K562 (cell line): ENCODE results near the gene TRMT1. TPM values are rescaled to one million over a fixed set of nuclear protein-coding genes. Genes with fewer than 3 reads are reported as not detected.

ENCODE experiments used
- ATAC-seq: fragments of 200-7000 bp; cut with Tn5 transposase; 3 replicates; pipeline ENCODE4 v1.9.1; 2020; ENCODE audit warnings: moderate library complexity
- BruUV-seq: library from RNA; stranded (reverse); fragments of 400-500 nt; replicated peaks from 2 replicates; lab custom pipeline; 2021; lab: Mats Ljungman, UMichigan
- CTCF ChIA-PET: fragments of 300-600 bp; formaldehyde crosslinking; extraction: SDS; loops from one replicate; lab custom pipeline; 2021; ENCODE audit warnings: low intra/inter-chr PET ratio; lab: Yijun Ruan, JAX
- POLR2A ChIA-PET: fragments of 300-600, 350-650 bp; sonication (Branson Sonifier 250); formaldehyde crosslinking; extraction: SDS; loops from one replicate; lab custom pipeline; 2021; ENCODE audit warnings: antibody characterized with exemption, inconsistent platforms; lab: Yijun Ruan, JAX
- DNase-seq, 4 experiments: peaks; one replicate each; pipeline versions ENCODE4 v3.0.0 to v3.0.0-alpha.2; 2011 to 2018; ENCODE audit warnings: low spot score in 3 of 4, mixed read lengths in 3 of 4; ENCODE audit errors: extremely low read depth in 1 of 4
- FAIRE-seq: peaks from 2 replicates; lab custom pipeline; 2011; peaks lifted over from hg19 to GRCh38; lab: Jason Lieb, UNC
- H2AFZ ChIP-seq: 2 replicates; pipeline ENCODE4 v1.6.0; 2011; ENCODE audit warnings: low read depth, low read length, control low read depth, inconsistent platforms
- H3K27ac ChIP-seq: fragments of 200-600 bp; 3 replicates; pipeline ENCODE4 v1.8.0; 2011; ENCODE audit warnings: low read depth, mild to moderate bottlenecking, control low read depth, inconsistent platforms, low read length, moderate library complexity, mixed read lengths; ENCODE audit errors: extremely low read depth
- H3K27me3 ChIP-seq, 2 experiments: fragments of 300-600 bp in 1 of 2; 2 replicates in 1 of 2; 3 replicates in 1 of 2; pipeline versions ENCODE4 v1.6.0 to v1.8.0; 2011; ENCODE audit warnings: inconsistent platforms in 2 of 2, low read length in 2 of 2, mild to moderate bottlenecking in 1 of 2, mixed read lengths in 1 of 2, moderate library complexity in 1 of 2; ENCODE audit not compliant: control insufficient read depth in 2 of 2, insufficient read depth in 2 of 2
- H3K36me3 ChIP-seq: fragments of 300-600 bp; 3 replicates; pipeline ENCODE4 v1.8.0; 2011; ENCODE audit warnings: mild to moderate bottlenecking, low read length, inconsistent platforms; ENCODE audit not compliant: control insufficient read depth, insufficient read depth
- H3K4me1 ChIP-seq, 2 experiments: fragments of 200-600 bp in 1 of 2; replicated peaks in 1 of 2; 2 replicates in 1 of 2; 3 replicates in 1 of 2; pipeline versions ENCODE4 v1.5.1 to v1.8.0; 2011; ENCODE audit warnings: inconsistent platforms in 2 of 2, low read length in 2 of 2, mild to moderate bottlenecking in 1 of 2, mixed read lengths in 1 of 2, moderate library complexity in 1 of 2; ENCODE audit not compliant: control insufficient read depth in 2 of 2, insufficient read depth in 2 of 2
- H3K4me2 ChIP-seq: 2 replicates; pipeline ENCODE4 v1.6.1; 2011; ENCODE audit warnings: low read length, control low read depth, inconsistent platforms, mixed read lengths; ENCODE audit not compliant: insufficient read depth
- H3K4me3 ChIP-seq: fragments of 200-600 bp; sonication (generic), shearing (Covaris generic); 2 replicates; pipeline ENCODE4 v1.5.1; 2016; ENCODE audit warnings: control low read depth, inconsistent platforms
- H3K79me2 ChIP-seq: fragments of 200-600 bp; 3 replicates; pipeline ENCODE4 v1.8.0; 2011; ENCODE audit warnings: low read length, inconsistent platforms; ENCODE audit not compliant: control insufficient read depth, insufficient read depth
- H3K9ac ChIP-seq, 2 experiments: 2 replicates each; pipeline versions ENCODE4 v1.6.0 to v1.6.1; 2011; ENCODE audit warnings: low read depth in 2 of 2, low read length in 2 of 2, control low read depth in 1 of 2, inconsistent platforms in 1 of 2, mild to moderate bottlenecking in 1 of 2, mixed read lengths in 1 of 2; ENCODE audit not compliant: insufficient read depth in 1 of 2
- H3K9me1 ChIP-seq: one replicate; pipeline ENCODE4 v1.6.0; 2011; ENCODE audit warnings: inconsistent platforms, mild to moderate bottlenecking, low read length, moderate library complexity; ENCODE audit not compliant: control insufficient read depth, insufficient read depth
- H3K9me3 ChIP-seq: replicated peaks from 2 replicates; pipeline ENCODE4 v1.5.1; 2011; ENCODE audit warnings: low read depth, low read length, inconsistent platforms; ENCODE audit not compliant: control insufficient read depth, insufficient read depth
- H4K20me1 ChIP-seq: replicated peaks from 2 replicates; pipeline ENCODE4 v1.6.1; 2011; ENCODE audit warnings: low read length, inconsistent platforms, mixed read lengths; ENCODE audit not compliant: control insufficient read depth, insufficient read depth
- KDM5B ChIP-seq: fragments of 200-600 bp; sonication (generic); IDR thresholded peaks from 2 replicates; pipeline ENCODE4 v1.6.1; 2012; ENCODE audit warnings: low read depth, mild to moderate bottlenecking, moderate library complexity, low read length, control low read depth, inconsistent platforms; ENCODE audit not compliant: insufficient replicate concordance
- RAD21 ChIP-seq, 2 experiments: fragments of 250-450 bp in 1 of 2; fragments of 450-650 bp in 1 of 2; sonication (Bioruptor Pico) in 1 of 2; formaldehyde crosslinking in 1 of 2; IDR thresholded peaks in 1 of 2; conservative IDR thresholded peaks in 1 of 2; 2 replicates each; pipeline versions ENCODE4 v1.4.0 to v1.8.0; 2020 to 2022; ENCODE audit warnings: mild to moderate bottlenecking in 2 of 2, moderate library complexity in 1 of 2
- SMC3 ChIP-seq: conservative IDR thresholded peaks from 2 replicates; pipeline ENCODE4 v1.6.1; 2011; ENCODE audit warnings: low read depth, low read length, improper control_type of control experiment; ENCODE audit not compliant: insufficient read depth
- WGBS: fragments of 100-300 bp; shearing (Covaris generic); methylation state at CpG from one replicate; pipeline ENCODE4 v1.1.6; 2016; ENCODE audit warnings: low coverage, mixed read lengths; ENCODE audit not compliant: insufficient coverage; ENCODE audit errors: missing lambda C conversion rate; 5-methylcytosine and 5-hydroxymethylcytosine counted together
- in situ Hi-C: fragments of 300-500 bp; cut with MboI; formaldehyde crosslinking; loops from 4 replicates; pipeline ENCODE4 v1.15.0; 2018; ENCODE audit warnings: inconsistent platforms, mixed read lengths
- intact Hi-C: fragments of 100-400 bp; cut with micrococcal nuclease; formaldehyde crosslinking; loops from 2 replicates; pipeline ENCODE4 v1.14.2; 2022
- polyA plus RNA-seq, 8 experiments: library from polyadenylated mRNA; depleted of rRNA in 4 of 8; stranded (reverse) in 5 of 8; unstranded in 3 of 8; fragments of >200 nt; fragmentation: Nextera tagmentation in 2 of 8; fragmentation: Illumina TruSeq in 1 of 8; extraction: Ambion mirVana in 2 of 8; extraction: Trizol in 1 of 8; gene quantifications; 2 replicates each; pipeline versions ENCODE4 v1.2.1 to v1.2.3, GENCODE V29; 2011 to 2014; ENCODE audit warnings: inconsistent platforms in 1 of 8, missing spikeins in 1 of 8
- total RNA-seq, 7 experiments: library from RNA; depleted of rRNA in 6 of 7; stranded (reverse); fragments of >200 nt in 6 of 7; fragmentation: Illumina TruSeq in 2 of 7; extraction: Trizol in 2 of 7; gene quantifications; 2 replicates each; pipeline versions ENCODE4 v1.2.1 to v1.2.3, GENCODE V29; 2011 to 2021; ENCODE audit warnings: low replicate concordance in 1 of 7
- TF ChIP-seq, protein P1 (sequence below): sonication (generic); formaldehyde crosslinking; IDR thresholded peaks from 2 replicates; pipeline ENCODE4 v1.8.1; 2023; ENCODE audit warnings: mild to moderate bottlenecking, missing genetic modification reagents
- TF ChIP-seq, protein P2 (sequence below): fragments of 250-450 bp; sonication (Bioruptor Pico); IDR thresholded peaks from 2 replicates; pipeline ENCODE4 v1.4.0; 2020; ENCODE audit warnings: mild to moderate bottlenecking
- TF ChIP-seq, protein P3 (sequence below), 3 experiments: IDR thresholded peaks in 2 of 3; conservative IDR thresholded peaks in 1 of 3; 2 replicates each; pipeline ENCODE4 v1.5.1; 2011 to 2012; ENCODE audit warnings: low read length in 3 of 3, mild to moderate bottlenecking in 3 of 3, control low read depth in 2 of 3, improper control_type of control experiment in 1 of 3, inconsistent platforms in 1 of 3, low read depth in 1 of 3, mixed read lengths in 1 of 3, moderate library complexity in 1 of 3; ENCODE audit not compliant: insufficient read depth in 2 of 3

TRMT1 gene
- total and polyA plus RNA-seq, 9 of the 15 experiments (the other 6 are each of a cell fraction or from before 2014, with no cell fraction given): 5.8 to 158 (median 54.3) TPM

DNA sequence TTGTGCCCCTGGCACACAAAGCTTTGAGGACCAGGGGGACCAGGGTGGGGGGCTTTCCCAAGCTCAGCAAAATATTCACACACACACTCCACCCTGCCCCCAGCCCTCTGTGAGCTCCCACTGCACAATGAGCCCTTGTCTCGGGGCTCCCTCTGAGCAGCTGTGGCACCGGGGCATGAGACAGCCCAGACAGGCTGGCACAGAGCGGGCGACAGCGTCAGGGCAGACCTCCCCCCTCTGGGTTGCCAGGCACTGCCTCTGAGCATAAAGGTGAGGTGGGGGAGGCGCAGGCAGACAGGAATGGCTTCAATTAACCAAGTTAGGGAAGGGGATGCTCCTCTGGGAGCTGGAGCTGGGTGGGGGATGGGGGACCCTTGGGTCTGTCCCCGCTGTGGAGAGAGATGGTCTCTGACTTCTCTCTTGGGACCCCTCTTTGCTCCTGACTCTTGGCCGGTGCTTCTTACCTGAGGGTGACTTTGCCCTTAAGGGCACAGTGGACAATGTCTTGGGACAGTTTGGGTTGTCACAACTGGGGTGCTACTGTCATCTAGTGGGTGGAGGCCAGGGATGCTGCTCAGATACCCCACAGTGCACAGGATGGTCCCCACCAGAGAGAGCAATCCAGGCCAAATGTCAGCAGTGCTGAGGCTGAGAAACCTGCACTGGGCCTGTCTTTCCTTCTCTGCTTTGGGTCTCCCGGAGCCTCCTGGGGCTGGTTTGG lies 44.2 kb downstream of the TRMT1 start:
- H3K27me3 ChIP-seq: no peaks in the 10 kb centered on the region
- H3K9me3 ChIP-seq: no peaks in the 10 kb centered on the region
- H3K4me3 ChIP-seq: no peak overlapping the region
- intact Hi-C loops (no loop called here), in situ Hi-C loops (no loop called here)
- TF ChIP-seq SMC3: 0 out of 2 replicates have a peak, but pooled peaks have one; percentile 16
- peak in 1 of 2 experiments; percentile 46; a peak in 2 of 4 replicates for TF ChIP-seq RAD21 (CRISPR knock-in tag; conservative IDR thresholded peaks at IDR 0.05 in 1 of 2, IDR thresholded peaks at IDR 0.05 in 1 of 2)
- TF ChIP-seq KDM5B: no peak
- TF ChIP-seq, protein P1, sequence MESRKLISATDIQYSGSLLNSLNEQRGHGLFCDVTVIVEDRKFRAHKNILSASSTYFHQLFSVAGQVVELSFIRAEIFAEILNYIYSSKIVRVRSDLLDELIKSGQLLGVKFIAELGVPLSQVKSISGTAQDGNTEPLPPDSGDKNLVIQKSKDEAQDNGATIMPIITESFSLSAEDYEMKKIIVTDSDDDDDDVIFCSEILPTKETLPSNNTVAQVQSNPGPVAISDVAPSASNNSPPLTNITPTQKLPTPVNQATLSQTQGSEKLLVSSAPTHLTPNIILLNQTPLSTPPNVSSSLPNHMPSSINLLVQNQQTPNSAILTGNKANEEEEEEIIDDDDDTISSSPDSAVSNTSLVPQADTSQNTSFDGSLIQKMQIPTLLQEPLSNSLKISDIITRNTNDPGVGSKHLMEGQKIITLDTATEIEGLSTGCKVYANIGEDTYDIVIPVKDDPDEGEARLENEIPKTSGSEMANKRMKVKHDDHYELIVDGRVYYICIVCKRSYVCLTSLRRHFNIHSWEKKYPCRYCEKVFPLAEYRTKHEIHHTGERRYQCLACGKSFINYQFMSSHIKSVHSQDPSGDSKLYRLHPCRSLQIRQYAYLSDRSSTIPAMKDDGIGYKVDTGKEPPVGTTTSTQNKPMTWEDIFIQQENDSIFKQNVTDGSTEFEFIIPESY (CRISPR knock-in tag): no peak
- TF ChIP-seq, protein P2, sequence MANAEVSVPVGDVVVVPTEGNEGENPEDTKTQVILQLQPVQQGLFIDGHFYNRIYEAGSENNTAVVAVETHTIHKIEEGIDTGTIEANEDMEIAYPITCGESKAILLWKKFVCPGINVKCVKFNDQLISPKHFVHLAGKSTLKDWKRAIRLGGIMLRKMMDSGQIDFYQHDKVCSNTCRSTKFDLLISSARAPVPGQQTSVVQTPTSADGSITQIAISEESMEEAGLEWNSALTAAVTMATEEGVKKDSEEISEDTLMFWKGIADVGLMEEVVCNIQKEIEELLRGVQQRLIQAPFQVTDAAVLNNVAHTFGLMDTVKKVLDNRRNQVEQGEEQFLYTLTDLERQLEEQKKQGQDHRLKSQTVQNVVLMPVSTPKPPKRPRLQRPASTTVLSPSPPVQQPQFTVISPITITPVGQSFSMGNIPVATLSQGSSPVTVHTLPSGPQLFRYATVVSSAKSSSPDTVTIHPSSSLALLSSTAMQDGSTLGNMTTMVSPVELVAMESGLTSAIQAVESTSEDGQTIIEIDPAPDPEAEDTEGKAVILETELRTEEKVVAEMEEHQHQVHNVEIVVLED (CRISPR knock-in tag): no peak
- TF ChIP-seq, protein P3, sequence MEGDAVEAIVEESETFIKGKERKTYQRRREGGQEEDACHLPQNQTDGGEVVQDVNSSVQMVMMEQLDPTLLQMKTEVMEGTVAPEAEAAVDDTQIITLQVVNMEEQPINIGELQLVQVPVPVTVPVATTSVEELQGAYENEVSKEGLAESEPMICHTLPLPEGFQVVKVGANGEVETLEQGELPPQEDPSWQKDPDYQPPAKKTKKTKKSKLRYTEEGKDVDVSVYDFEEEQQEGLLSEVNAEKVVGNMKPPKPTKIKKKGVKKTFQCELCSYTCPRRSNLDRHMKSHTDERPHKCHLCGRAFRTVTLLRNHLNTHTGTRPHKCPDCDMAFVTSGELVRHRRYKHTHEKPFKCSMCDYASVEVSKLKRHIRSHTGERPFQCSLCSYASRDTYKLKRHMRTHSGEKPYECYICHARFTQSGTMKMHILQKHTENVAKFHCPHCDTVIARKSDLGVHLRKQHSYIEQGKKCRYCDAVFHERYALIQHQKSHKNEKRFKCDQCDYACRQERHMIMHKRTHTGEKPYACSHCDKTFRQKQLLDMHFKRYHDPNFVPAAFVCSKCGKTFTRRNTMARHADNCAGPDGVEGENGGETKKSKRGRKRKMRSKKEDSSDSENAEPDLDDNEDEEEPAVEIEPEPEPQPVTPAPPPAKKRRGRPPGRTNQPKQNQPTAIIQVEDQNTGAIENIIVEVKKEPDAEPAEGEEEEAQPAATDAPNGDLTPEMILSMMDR (IDR thresholded peaks at IDR 0.05 in 2 of 3, conservative IDR thresholded peaks at IDR 0.05 in 1 of 3; ENCODE audit: insufficient read depth in 2 of 3, low read depth in 1 of 3, low read length in 3 of 3): peak; percentile 22 to 51 (median 50); a peak in 4 of 6 replicates
- CTCF ChIA-PET: no interaction called here
- H3K9ac ChIP-seq: peak overlapping the region in 1 of 2 experiments; percentile 26; a peak in 1 of 4 replicates
- no TSS peak for BruUV-seq
- DNase-seq: peak in 1 of 4 experiments; percentile 36
- H3K79me2 ChIP-seq: peaks cover 23% of the 10 kb centered on the region; the same call in 2 of the 3 replicates
- H3K9me1 ChIP-seq: peaks cover 5% of the 10 kb centered on the region
- H2AFZ ChIP-seq: no peak overlapping the region
- WGBS: 86% methylated on average over 9 of the region's 9 CpGs
- H4K20me1 ChIP-seq: no peaks in the 10 kb centered on the region
- H3K36me3 ChIP-seq: peaks cover 32% of the 10 kb centered on the region; the same call in 2 of the 3 replicates
- no peak overlapping the region for H3K27ac ChIP-seq
- POLR2A ChIA-PET: interaction anchor here (0.6 to 1.3 kb wide), 3 partner anchors 25 to 82 kb away, joined by 3 to 5 read pairs (median 3); no protein-coding TSS in a partner anchor
- FAIRE-seq: peak; percentile 79
- H3K4me2 ChIP-seq: no peak overlapping the region
- ATAC-seq: 0 out of 3 replicates have a peak, but pooled peaks have one; percentile 11
- peaks cover 40 to 80% of the 10 kb centered on the region in 2 experiments for H3K4me1 ChIP-seq
